Common myeloid progenitor, CD34-positive (primary cell): Measurements from ENCODE around the gene TSPAN14.

Experiments used
- CTCF ChIA-PET: fragments of 350-600 bp; sonication (Branson Sonifier 250); formaldehyde crosslinking; loops from one replicate; lab custom pipeline; 2021; ENCODE audit warnings: antibody characterized with exemption; lab: Charles Lee
- POLR2A ChIA-PET: fragments of 350-600 bp; sonication (Branson Sonifier 250); formaldehyde crosslinking; loops from one replicate; lab custom pipeline; 2021; ENCODE audit warnings: antibody characterized with exemption; lab: Charles Lee
- DNase-seq, 3 donors: peaks; one replicate each; pipeline versions ENCODE4 v3.0.0 to v3.0.0-alpha.2; 2013
- H3K27ac ChIP-seq, 2 experiments: 1 replicate in 1 of 2; 2 replicates in 1 of 2; pipeline ENCODE4 v1.7.0; 2013; ENCODE audit warnings: inconsistent platforms in 2 of 2, low read length in 2 of 2, mild to moderate bottlenecking in 2 of 2, low read depth in 1 of 2, moderate library complexity in 1 of 2; ENCODE audit not compliant: severe bottlenecking in 2 of 2, insufficient read depth in 1 of 2, poor library complexity in 1 of 2
- H3K27me3 ChIP-seq, 5 experiments: replicated peaks in 2 of 5; 1 replicate in 3 of 5; 2 replicates in 2 of 5; pipeline versions ENCODE4 v1.6.1 to v1.7.0; 2013; ENCODE audit warnings: low read length in 4 of 5, mild to moderate bottlenecking in 2 of 5, moderate library complexity in 2 of 5, inconsistent platforms in 1 of 5; ENCODE audit not compliant: insufficient read depth in 5 of 5, control insufficient read depth in 4 of 5
- H3K36me3 ChIP-seq, 4 experiments: 1 replicate in 2 of 4; 2 replicates in 2 of 4; pipeline versions ENCODE4 v1.6.1 to v1.7.0; 2013; ENCODE audit warnings: low read length in 3 of 4, control low read depth in 1 of 4, mild to moderate bottlenecking in 1 of 4; ENCODE audit not compliant: control insufficient read depth in 4 of 4, insufficient read depth in 4 of 4
- H3K4me1 ChIP-seq, 4 experiments: 1 replicate in 3 of 4; 2 replicates in 1 of 4; pipeline versions ENCODE4 v1.6.1 to v1.7.1; 2013; ENCODE audit warnings: low read length in 3 of 4, mild to moderate bottlenecking in 3 of 4, control low read depth in 1 of 4, inconsistent platforms in 1 of 4, moderate library complexity in 1 of 4; ENCODE audit not compliant: control insufficient read depth in 4 of 4, insufficient read depth in 4 of 4; ENCODE audit errors: control extremely low read depth in 1 of 4
- H3K4me3 ChIP-seq, 7 experiments: 1 replicate in 4 of 7; 2 replicates in 3 of 7; pipeline versions ENCODE4 v1.5.1 to v1.7.0; 2013; ENCODE audit warnings: mild to moderate bottlenecking in 7 of 7, low read length in 6 of 7, moderate library complexity in 6 of 7, inconsistent platforms in 2 of 7, low read depth in 2 of 7, control low read depth in 1 of 7; ENCODE audit not compliant: insufficient read depth in 4 of 7, control insufficient read depth in 1 of 7; ENCODE audit errors: extremely low read depth in 1 of 7
- H3K9me3 ChIP-seq, 5 experiments: 1 replicate in 4 of 5; 2 replicates in 1 of 5; pipeline versions ENCODE4 v1.6.1 to v1.7.1; 2013; ENCODE audit warnings: low read length in 4 of 5, mild to moderate bottlenecking in 2 of 5, inconsistent platforms in 1 of 5, low read depth in 1 of 5, moderate library complexity in 1 of 5; ENCODE audit not compliant: control insufficient read depth in 4 of 5, insufficient read depth in 2 of 5; ENCODE audit errors: control extremely low read depth in 1 of 5
- WGBS: methylation state at CpG from one replicate; pipeline ENCODE4 v1.1.5; 2013; ENCODE audit not compliant: insufficient coverage; 5-methylcytosine and 5-hydroxymethylcytosine counted together

TSPAN14 gene

GRCh38 chr10:80466724-80467326, 12.7 kb downstream of the TSPAN14 start:
- peaks cover 21 to 70% (median 63%) of the 10 kb centered on the region in 4 experiments for H3K4me1 ChIP-seq
- H3K36me3 ChIP-seq: peaks cover 0 to 25% (median 6%) of the 10 kb centered on the region in 4 experiments
- no peaks in the 10 kb centered on the region for H3K27me3 ChIP-seq
- DNase-seq: peak in 1 of 3 donors; percentile 50
- H3K9me3 ChIP-seq: no peaks in the 10 kb centered on the region
- 77% methylated on average over 8 of the region's 10 CpGs for WGBS
- ChIA-PET CTCF (interaction anchor here (1.3 to 11.1 kb wide), 9 partner anchors 8 to 38 kb away, joined by 4 to 58 read pairs (median 10); no protein-coding TSS in a partner anchor), POLR2A (interaction anchor here (1.4 kb wide), 1 partner anchor 11 kb away, joined by 4 read pairs; no protein-coding TSS in a partner anchor)
- peak overlapping the region in 1 of 2 experiments; percentile 71 for H3K27ac ChIP-seq
- H3K4me3 ChIP-seq: peak overlapping the region in 1 of 7 experiments; percentile 7

GRCh38 chr10:80468002-80468401, 13.9 kb downstream of the TSPAN14 start:
- CTCF ChIA-PET: interaction anchor here (0.8 to 11.1 kb wide), 10 partner anchors 9 to 40 kb away, joined by 3 to 58 read pairs (median 8); no protein-coding TSS in a partner anchor
- peak; percentile 50 to 75 (median 65) for DNase-seq
- Histone ChIP-seq H3K36me3 (peaks cover 0 to 28% (median 7%) of the 10 kb centered on the region in 4 experiments), H3K27me3 (no peaks in the 10 kb centered on the region), H3K4me1 (peaks cover 16 to 60% (median 55%) of the 10 kb centered on the region in 4 experiments), H3K27ac (peak overlapping the region; percentile 13 to 71), H3K4me3 (peak overlapping the region in 4 of 7 experiments; percentile 7 to 58 (median 42)), H3K9me3 (no peaks in the 10 kb centered on the region)
- WGBS: 7% methylated on average over 5 of the region's 6 CpGs
- POLR2A ChIA-PET: no interaction called here

GRCh38 chr10:80468806-80469421, 14.8 kb downstream of the TSPAN14 start:
- H3K4me3 ChIP-seq: peak overlapping the region in 1 of 7 experiments; percentile 14
- no peak overlapping the region for H3K27ac ChIP-seq
- H3K9me3 ChIP-seq: no peaks in the 10 kb centered on the region
- 60% methylated on average over 4 of the region's 7 CpGs for WGBS
- ChIA-PET CTCF (interaction anchor here (1.2 to 11.1 kb wide), 8 partner anchors 8 to 39 kb away, joined by 3 to 58 read pairs (median 11); no protein-coding TSS in a partner anchor), POLR2A (interaction anchor here (1.0 kb wide), 1 partner anchor 10 kb away, joined by 5 read pairs; no protein-coding TSS in a partner anchor)
- peaks cover 16 to 53% (median 46%) of the 10 kb centered on the region in 4 experiments for H3K4me1 ChIP-seq
- no peaks in the 10 kb centered on the region for H3K27me3 ChIP-seq
- no peak for DNase-seq
- peaks cover 0 to 24% (median 9%) of the 10 kb centered on the region in 4 experiments for H3K36me3 ChIP-seq

- POLR2A ChIA-PET: interaction anchor here (0.9 kb wide), 1 partner anchor 18 kb away, joined by 3 read pairs; no protein-coding TSS in a partner anchor
These were observed 16.2 kb downstream of the TSPAN14 start for GRCh38 chr10:80470266-80470665.

GRCh38 chr10:80471001-80471400, 16.9 kb downstream of the TSPAN14 start:
- peaks cover 12 to 32% (median 26%) of the 10 kb centered on the region in 4 experiments for H3K4me1 ChIP-seq
- H3K27me3 ChIP-seq: no peaks in the 10 kb centered on the region
- no peak for DNase-seq
- no peak overlapping the region for H3K4me3 ChIP-seq
- H3K9me3 ChIP-seq: no peaks in the 10 kb centered on the region
- peaks cover 0 to 26% (median 10%) of the 10 kb centered on the region in 4 experiments for H3K36me3 ChIP-seq
- 100% methylated on average over 3 of the region's 3 CpGs for WGBS
- H3K27ac ChIP-seq: no peak overlapping the region
- ChIA-PET CTCF (interaction anchor here (1.0 to 11.1 kb wide), 8 partner anchors 8 to 49 kb away, joined by 3 to 58 read pairs (median 8); no protein-coding TSS in a partner anchor), POLR2A (interaction anchor here (0.9 kb wide), 1 partner anchor 17 kb away, joined by 3 read pairs; no protein-coding TSS in a partner anchor)

More at GRCh38 chr10:80470266-80470665, 16.2 kb downstream of the TSPAN14 start:
- Histone ChIP-seq H3K9me3 (no peaks in the 10 kb centered on the region), H3K4me1 (peaks cover 16 to 39% (median 34%) of the 10 kb centered on the region in 4 experiments), H3K27ac (no peak overlapping the region), H3K4me3 (no peak overlapping the region), H3K36me3 (peaks cover 0 to 26% (median 10%) of the 10 kb centered on the region in 4 experiments), H3K27me3 (no peaks in the 10 kb centered on the region)
- 100% methylated on average over 1 of the region's 3 CpGs for WGBS
- CTCF ChIA-PET: interaction anchor here (1.0 to 11.1 kb wide), 7 partner anchors 10 to 36 kb away, joined by 3 to 58 read pairs (median 8); no protein-coding TSS in a partner anchor
- no peak for DNase-seq

- H3K4me1 ChIP-seq: peaks cover 11 to 24% (median 20%) of the 10 kb centered on the region in 4 experiments
- H3K36me3 ChIP-seq: peaks cover 0 to 28% (median 13%) of the 10 kb centered on the region in 4 experiments
- no peaks in the 10 kb centered on the region for H3K27me3 ChIP-seq
- no peak overlapping the region for H3K4me3 ChIP-seq
- WGBS: 98% methylated on average over 4 of the region's 4 CpGs
- H3K27ac ChIP-seq: no peak overlapping the region
- ChIA-PET POLR2A (no interaction called here), CTCF (interaction anchor here (1.1 to 11.1 kb wide), 7 partner anchors 9 to 50 kb away, joined by 3 to 58 read pairs (median 8); no protein-coding TSS in a partner anchor)
- H3K9me3 ChIP-seq: peaks cover 0 to 2% (median under 1%) of the 10 kb centered on the region in 5 experiments
- DNase-seq: no peak
These were observed 17.7 kb downstream of the TSPAN14 start for GRCh38 chr10:80471715-80472233.
